GM12892 (cell line): Measurements from ENCODE around the gene PRICKLE3.

Experiments used
- DNase-seq: peaks from one replicate; pipeline ENCODE4 v3.0.0; 2011; ENCODE audit not compliant: insufficient read length
- FAIRE-seq: peaks from 2 replicates; lab custom pipeline; 2011; peaks lifted over from hg19 to GRCh38; lab: Jason Lieb, UNC
- POLR2A ChIP-seq: IDR thresholded peaks from 2 replicates; pipeline ENCODE4 v1.6.1; 2011; ENCODE audit warnings: low read depth, low read length, control low read depth
- POLR2AphosphoS5 ChIP-seq: IDR thresholded peaks from 2 replicates; pipeline ENCODE4 v1.6.1; 2011; ENCODE audit warnings: low read depth, low read length, control low read depth
- TAF1 ChIP-seq: IDR thresholded peaks from 2 replicates; pipeline ENCODE4 v1.6.1; 2011; ENCODE audit warnings: low read depth, mild to moderate bottlenecking, control low read depth, low read length, borderline replicate concordance

Gene PRICKLE3

DNA sequence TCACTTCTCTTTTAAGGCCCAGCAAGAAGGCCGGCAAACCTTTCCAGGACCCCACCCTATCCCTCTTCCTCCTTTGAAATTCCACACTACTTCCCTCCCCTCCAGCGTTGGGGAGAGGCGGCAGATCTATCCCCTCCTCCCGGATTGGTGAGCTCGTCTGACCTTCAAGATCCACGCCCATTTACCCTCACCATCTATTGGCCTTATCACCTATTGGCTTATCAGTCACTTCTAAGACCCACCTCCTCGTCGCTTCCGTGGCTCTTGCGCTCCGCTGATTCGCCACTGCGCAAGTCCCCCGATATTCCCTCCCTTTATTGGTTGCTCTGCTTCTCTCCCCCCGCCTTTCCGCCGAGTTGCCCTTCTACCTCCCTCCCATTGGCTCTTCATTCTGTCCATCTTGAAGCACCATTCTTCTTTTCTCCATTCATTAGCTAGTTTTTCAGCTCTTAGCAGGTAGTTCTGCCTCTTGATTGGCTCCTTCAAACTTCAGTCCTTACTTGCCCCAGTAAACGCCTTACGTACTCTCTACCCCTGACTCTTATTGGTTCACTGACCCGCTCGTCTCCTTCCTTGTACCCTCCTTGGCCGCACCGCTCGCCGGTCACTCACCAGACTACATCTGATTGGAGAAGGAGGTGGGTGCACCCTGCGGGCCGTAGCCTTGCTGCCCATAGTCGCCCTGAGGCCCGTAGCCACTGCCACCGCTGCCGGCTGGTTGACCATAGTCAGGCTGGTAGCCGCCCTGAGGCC is 4.8 kb upstream of the PRICKLE3 start:
- TF ChIP-seq TAF1 = peak; percentile 44; the same call in 1 of the 2 replicates
- TF ChIP-seq POLR2A = peak; percentile 61; the same call in 1 of the 2 replicates
- TF ChIP-seq POLR2AphosphoS5 = 0 out of 2 replicates have a peak, but pooled peaks have one; percentile 22
- DNase-seq (peak; percentile 68), FAIRE-seq (peak; percentile 91)

- DNase-seq = no peak
- FAIRE-seq = no peak
- no peak for TF ChIP-seq POLR2A
- TF ChIP-seq TAF1 = no peak
- no peak for TF ChIP-seq POLR2AphosphoS5
Observed at GRCh38 chrX:49189606-49190005, 3.4 kb upstream of the PRICKLE3 start.

DNA sequence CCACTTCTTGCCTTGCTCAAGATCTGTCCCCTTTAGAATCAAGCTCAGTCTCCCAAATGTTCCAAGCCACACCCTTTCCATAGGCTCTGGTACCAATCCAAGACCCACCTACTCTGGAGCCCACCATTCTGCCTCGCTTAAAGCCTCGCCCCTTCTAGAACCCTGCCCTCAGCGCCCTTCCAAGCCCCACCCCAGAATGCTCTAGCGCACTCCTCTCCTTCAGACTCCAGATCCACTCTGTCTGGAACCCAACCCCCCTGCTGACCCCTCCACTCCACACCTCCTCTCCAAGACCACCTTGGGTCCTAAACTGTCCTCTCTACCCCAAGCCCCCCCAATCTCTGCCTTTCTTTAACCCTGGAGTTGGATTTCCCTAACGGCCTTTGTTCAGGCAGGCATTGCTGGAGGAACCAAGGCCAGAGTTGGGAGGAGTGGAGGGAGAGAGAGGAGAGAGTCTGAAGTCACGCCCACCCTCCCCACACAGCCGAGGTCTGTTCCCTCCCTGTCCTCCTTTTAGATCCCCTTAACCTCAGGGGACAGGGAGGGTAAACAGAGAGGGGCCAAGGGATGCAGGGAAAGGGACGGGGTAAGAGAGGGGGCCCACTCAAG is 2.4 kb upstream of the PRICKLE3 start:
- TF ChIP-seq POLR2AphosphoS5 = no peak
- no peak for TF ChIP-seq POLR2A
- no peak for TF ChIP-seq TAF1
- FAIRE-seq = no peak
- DNase-seq = no peak

- no peak for FAIRE-seq
- no peak for TF ChIP-seq POLR2A
- TF ChIP-seq POLR2AphosphoS5 = no peak
- no peak for TF ChIP-seq TAF1
- DNase-seq = no peak
Observed at GRCh38 chrX:49187526-49187925, 1.4 kb upstream of the PRICKLE3 start.

DNA sequence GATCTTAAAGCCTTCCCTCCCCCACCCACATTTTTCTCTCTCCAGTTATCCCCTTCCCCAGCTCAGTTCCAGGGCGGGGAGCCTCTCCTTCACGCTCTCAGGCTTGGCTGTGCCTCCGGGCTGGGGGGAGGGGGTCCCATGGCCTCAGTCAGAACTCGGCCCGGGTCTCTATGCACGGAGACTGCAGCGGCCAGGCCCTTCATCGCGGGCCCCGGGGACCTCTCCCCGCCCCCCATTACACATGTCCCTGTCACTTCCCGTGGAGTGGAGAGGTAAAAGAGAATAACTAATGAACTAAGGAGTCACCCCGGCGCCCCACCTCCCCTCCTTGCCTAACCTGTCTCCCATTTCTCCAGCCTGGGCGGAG is 838 bp upstream of the PRICKLE3 start:
- DNase-seq (no peak), FAIRE-seq (no peak)
- TF ChIP-seq TAF1 = no peak
- no peak for TF ChIP-seq POLR2A
- TF ChIP-seq POLR2AphosphoS5 = no peak

- no peak for FAIRE-seq
- no peak for TF ChIP-seq TAF1
- TF ChIP-seq POLR2A = peak; percentile 35; the same call in 1 of the 2 replicates
- no peak for DNase-seq
Observed at GRCh38 chrX:49184294-49185281, 1.6 kb downstream of the PRICKLE3 start.

DNA sequence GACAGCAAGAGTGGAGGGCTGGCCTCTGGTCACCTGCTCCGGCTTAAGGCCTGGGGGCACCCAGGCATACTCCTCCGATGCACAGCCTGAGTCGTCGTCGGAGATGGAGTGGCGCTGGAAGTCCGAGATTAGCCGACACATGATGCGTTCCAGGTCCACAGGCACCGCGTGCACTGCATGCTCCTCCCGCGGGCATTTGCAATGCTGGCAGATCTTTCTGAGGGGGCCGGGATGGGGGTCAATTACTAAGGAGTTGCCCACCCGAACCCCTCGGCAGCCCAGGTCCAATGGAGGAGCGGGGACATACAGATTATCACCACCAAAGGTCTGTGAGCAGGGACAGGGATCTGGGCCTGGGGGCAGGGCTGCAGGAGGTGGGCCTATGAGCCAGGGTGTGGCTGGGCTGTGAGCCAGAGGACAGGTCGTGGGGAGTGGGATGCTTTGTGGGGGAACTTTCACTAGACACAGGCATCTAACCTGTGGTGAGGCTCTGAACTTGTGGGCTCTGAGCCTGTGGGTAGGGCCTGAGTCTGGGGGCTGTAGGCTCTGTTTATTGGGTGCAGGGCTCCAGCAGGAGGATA is 2.4 kb downstream of the PRICKLE3 start:
- DNase-seq = no peak
- FAIRE-seq = no peak
- no peak for TF ChIP-seq POLR2AphosphoS5
- TF ChIP-seq POLR2A = no peak
- TF ChIP-seq TAF1 = no peak

DNA sequence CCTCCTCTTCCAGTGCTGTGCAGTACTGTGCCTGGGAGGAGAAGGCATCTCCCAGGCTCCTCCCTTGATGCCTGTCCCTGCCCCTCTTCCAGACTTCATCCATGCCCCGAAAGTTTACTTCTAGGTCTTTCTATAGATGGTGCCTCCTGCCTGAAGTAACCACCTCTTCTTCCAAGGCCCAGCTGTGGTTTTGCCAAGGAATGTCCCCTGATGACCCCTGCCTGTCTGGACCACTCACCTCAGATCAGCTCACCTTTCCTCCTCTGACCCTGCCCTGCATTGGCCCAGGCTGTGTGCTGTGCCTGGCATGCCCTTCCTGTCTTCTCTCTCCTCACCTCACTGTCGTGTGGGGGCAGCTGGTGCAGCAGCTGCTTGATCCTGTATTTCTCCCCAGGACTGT is 6.8 kb downstream of the PRICKLE3 start:
- no peak for FAIRE-seq

GRCh38 chrX:49178537-49178936 is 7.6 kb downstream of the PRICKLE3 start:
- FAIRE-seq (no peak), DNase-seq (no peak)
- no peak for TF ChIP-seq POLR2AphosphoS5
- TF ChIP-seq TAF1 = no peak
- TF ChIP-seq POLR2A = no peak

More for the DNA sequence above, 6.8 kb downstream of the PRICKLE3 start:
- no peak for DNase-seq
- TF ChIP-seq POLR2A = no peak
- TF ChIP-seq POLR2AphosphoS5 = no peak
- no peak for TF ChIP-seq TAF1

GRCh38 chrX:49177873-49178480 is 8.2 kb downstream of the PRICKLE3 start:
- no peak for FAIRE-seq
- DNase-seq = no peak
- TF ChIP-seq POLR2A (no peak), POLR2AphosphoS5 (no peak), TAF1 (no peak)
